ENCODE data around the gene OTOGL.
"Not testable (repeated sequence)": the region's sequence is repeated elsewhere in the genome, so short reads cannot be mapped to it uniquely, and the experiment has no call there.

Gene OTOGL

GRCh38 chr12:80282226-80282625 lies 182.9 kb downstream of the OTOGL start:
- DNase-seq, result no peak

GRCh38 chr12:80282761-80283160 lies 183.4 kb downstream of the OTOGL start:
- peak; percentile 20 for DNase-seq

GRCh38 chr12:80291108-80291754 lies 191.9 kb downstream of the OTOGL start:
- no peak for DNase-seq

GRCh38 chr12:80293347-80293746 lies 194.0 kb downstream of the OTOGL start:
- no peak for DNase-seq

- no peak for DNase-seq
Observed at GRCh38 chr12:80293759-80294158, 194.4 kb downstream of the OTOGL start.

- DNase-seq, result no peak
Observed at GRCh38 chr12:80299219-80299618, 199.9 kb downstream of the OTOGL start.

- no peak for DNase-seq
Observed at GRCh38 chr12:80299976-80300375, 200.6 kb downstream of the OTOGL start.

GRCh38 chr12:80307436-80307835 lies 208.1 kb downstream of the OTOGL start:
- DNase-seq, result not testable (repeated sequence)

- no peak for DNase-seq
Observed at GRCh38 chr12:80313209-80313608, 213.9 kb downstream of the OTOGL start.

- no peak for DNase-seq
Observed at GRCh38 chr12:80314741-80315140, 215.4 kb downstream of the OTOGL start.

- DNase-seq, result no peak
Observed at GRCh38 chr12:80316222-80316621, 216.9 kb downstream of the OTOGL start.

- DNase-seq, result no peak
Observed at GRCh38 chr12:80317307-80317706, 218.0 kb downstream of the OTOGL start.

GRCh38 chr12:80317899-80318298 lies 218.6 kb downstream of the OTOGL start:
- no peak for DNase-seq

- DNase-seq, result no peak
Observed at GRCh38 chr12:80320121-80320678, 220.9 kb downstream of the OTOGL start.

- peak; percentile 40 for DNase-seq
Observed at GRCh38 chr12:80321653-80322052, 222.3 kb downstream of the OTOGL start.

- peak; percentile 8 for DNase-seq
Observed at GRCh38 chr12:80325167-80325959, 226.0 kb downstream of the OTOGL start.

GRCh38 chr12:80332827-80333226 lies 233.5 kb downstream of the OTOGL start:
- no peak for DNase-seq

- peak; percentile 24 for DNase-seq
Observed at GRCh38 chr12:80352474-80352873, 253.1 kb downstream of the OTOGL start.

- peak; percentile 31 for DNase-seq
Observed at GRCh38 chr12:80353254-80353653, 253.9 kb downstream of the OTOGL start.

GRCh38 chr12:80356097-80356496 lies 256.8 kb downstream of the OTOGL start:
- peak; percentile 19 for DNase-seq

GRCh38 chr12:80359703-80360102 lies 260.4 kb downstream of the OTOGL start:
- DNase-seq, result no peak

- no peak for DNase-seq
Observed at GRCh38 chr12:80364056-80364455, 264.7 kb downstream of the OTOGL start.

GRCh38 chr12:80373666-80374065 lies 274.3 kb downstream of the OTOGL start:
- no peak for DNase-seq

GRCh38 chr12:80374615-80375014 lies 275.3 kb downstream of the OTOGL start:
- DNase-seq, result no peak
